Measurements from ENCODE around the gene PTGS1. TPM values are rescaled to one million over a fixed set of nuclear protein-coding genes. Genes with fewer than 3 reads are reported as not detected.
A peak's percentile ranks its signal among the peaks of the same experiment; 100 is the strongest.

The PTGS1 gene
- polyA plus RNA-seq, 1 donor (not counting 4 experiments of a cell fraction or from before 2014, with no cell fraction given) = 4.5 TPM

- H2AFZ ChIP-seq (ENCODE audit: control insufficient read depth, low read length) = peak overlapping the region; percentile 12
- no peak for TF ChIP-seq EZH2 (IDR thresholded peaks at IDR 0.05; ENCODE audit: low read length)
- no peak for TF ChIP-seq CTCF (optimal IDR thresholded peaks at IDR 0.05 in 1 of 3, IDR thresholded peaks at IDR 0.05 in 1 of 3, conservative IDR thresholded peaks at IDR 0.05 in 1 of 3; ENCODE audit: extremely low read depth in 1 of 3, insufficient read depth in 2 of 3, low read length in 3 of 3)
- peaks cover 33% of the 10 kb centered on the region for H3K4me1 ChIP-seq (ENCODE audit: control insufficient read depth, extremely low read depth, insufficient read depth, low read length)
- FAIRE-seq (peak; percentile 90), DNase-seq (ENCODE audit: low read depth, low spot score) (no peak)
- H3K9me1 ChIP-seq (ENCODE audit: control insufficient read depth, extremely low read depth, insufficient read depth, low read length) = no peaks in the 10 kb centered on the region
- H3K9me3 ChIP-seq (ENCODE audit: control insufficient read depth, low read depth, low read length) = no peaks in the 10 kb centered on the region
- peak overlapping the region; percentile 40 for H3K27ac ChIP-seq (ENCODE audit: control insufficient read depth, insufficient read depth, low read length)
- no peaks in the 10 kb centered on the region for H3K36me3 ChIP-seq (ENCODE audit: control insufficient read depth in 2 of 2, extremely low read depth in 1 of 2, insufficient read depth in 2 of 2, low read length in 2 of 2)
- dilution Hi-C loops (cut with MboI; ENCODE audit: extremely low pct_ligation_motif_present, low sequenced_read_pairs) = no loop called here
- peak overlapping the region; percentile 50 for H3K4me2 ChIP-seq (ENCODE audit: control insufficient read depth, extremely low read depth, insufficient read depth, low read depth, low read length)
- no peaks in the 10 kb centered on the region for H3K27me3 ChIP-seq (ENCODE audit: control insufficient read depth, extremely low read depth, insufficient read depth, low read length)
- no peak overlapping the region for H3K4me3 ChIP-seq (ENCODE audit: control insufficient read depth in 2 of 3, extremely low read depth in 1 of 3, insufficient read depth in 2 of 3, low read depth in 1 of 3, low read length in 3 of 3)
- H3K9ac ChIP-seq (ENCODE audit: control insufficient read depth, extremely low read depth, insufficient read depth, low read length) = no peak overlapping the region
- H3K79me2 ChIP-seq (ENCODE audit: control insufficient read depth, insufficient read depth, low read length) = no peaks in the 10 kb centered on the region
- no peaks in the 10 kb centered on the region for H4K20me1 ChIP-seq (ENCODE audit: control insufficient read depth, extremely low read depth, insufficient read depth, low read length)
Measured at GRCh38 chr9:122394265-122395125, 23.7 kb downstream of the PTGS1 start.

- no peaks in the 10 kb centered on the region for H3K9me3 ChIP-seq (ENCODE audit: control insufficient read depth, low read depth, low read length)
- no peaks in the 10 kb centered on the region for H3K36me3 ChIP-seq (ENCODE audit: control insufficient read depth in 2 of 2, extremely low read depth in 1 of 2, insufficient read depth in 2 of 2, low read length in 2 of 2)
- no peak overlapping the region for H2AFZ ChIP-seq (ENCODE audit: control insufficient read depth, low read length)
- no peak overlapping the region for H3K4me3 ChIP-seq (ENCODE audit: control insufficient read depth in 2 of 3, extremely low read depth in 1 of 3, insufficient read depth in 2 of 3, low read depth in 1 of 3, low read length in 3 of 3)
- no peak overlapping the region for H3K4me2 ChIP-seq (ENCODE audit: control insufficient read depth, extremely low read depth, insufficient read depth, low read depth, low read length)
- no peaks in the 10 kb centered on the region for H3K79me2 ChIP-seq (ENCODE audit: control insufficient read depth, insufficient read depth, low read length)
- dilution Hi-C loops (cut with MboI; ENCODE audit: extremely low pct_ligation_motif_present, low sequenced_read_pairs) = no loop called here
- H4K20me1 ChIP-seq (ENCODE audit: control insufficient read depth, extremely low read depth, insufficient read depth, low read length) = no peaks in the 10 kb centered on the region
- TF ChIP-seq EZH2 (IDR thresholded peaks at IDR 0.05; ENCODE audit: low read length) (no peak), CTCF (optimal IDR thresholded peaks at IDR 0.05 in 1 of 3, IDR thresholded peaks at IDR 0.05 in 1 of 3, conservative IDR thresholded peaks at IDR 0.05 in 1 of 3; ENCODE audit: extremely low read depth in 1 of 3, insufficient read depth in 2 of 3, low read length in 3 of 3) (no peak)
- FAIRE-seq (no peak), DNase-seq (ENCODE audit: low read depth, low spot score) (no peak)
- H3K27ac ChIP-seq (ENCODE audit: control insufficient read depth, insufficient read depth, low read length) = no peak overlapping the region
- peaks cover 26% of the 10 kb centered on the region for H3K4me1 ChIP-seq (ENCODE audit: control insufficient read depth, extremely low read depth, insufficient read depth, low read length)
- H3K27me3 ChIP-seq (ENCODE audit: control insufficient read depth, extremely low read depth, insufficient read depth, low read length) = no peaks in the 10 kb centered on the region
- no peak overlapping the region for H3K9ac ChIP-seq (ENCODE audit: control insufficient read depth, extremely low read depth, insufficient read depth, low read length)
- no peaks in the 10 kb centered on the region for H3K9me1 ChIP-seq (ENCODE audit: control insufficient read depth, extremely low read depth, insufficient read depth, low read length)
Measured at GRCh38 chr9:122396614-122397148, 25.9 kb downstream of the PTGS1 start.
